GM12872 (cell line): ENCODE measurements around the gene SYT12.

Source experiments
- CTCF ChIP-seq: IDR thresholded peaks from 3 replicates; pipeline ENCODE4 v1.5.1; 2011; ENCODE audit warnings: low read depth, mild to moderate bottlenecking, low read length, moderate library complexity; ENCODE audit not compliant: insufficient read depth

The SYT12 gene

DNA sequence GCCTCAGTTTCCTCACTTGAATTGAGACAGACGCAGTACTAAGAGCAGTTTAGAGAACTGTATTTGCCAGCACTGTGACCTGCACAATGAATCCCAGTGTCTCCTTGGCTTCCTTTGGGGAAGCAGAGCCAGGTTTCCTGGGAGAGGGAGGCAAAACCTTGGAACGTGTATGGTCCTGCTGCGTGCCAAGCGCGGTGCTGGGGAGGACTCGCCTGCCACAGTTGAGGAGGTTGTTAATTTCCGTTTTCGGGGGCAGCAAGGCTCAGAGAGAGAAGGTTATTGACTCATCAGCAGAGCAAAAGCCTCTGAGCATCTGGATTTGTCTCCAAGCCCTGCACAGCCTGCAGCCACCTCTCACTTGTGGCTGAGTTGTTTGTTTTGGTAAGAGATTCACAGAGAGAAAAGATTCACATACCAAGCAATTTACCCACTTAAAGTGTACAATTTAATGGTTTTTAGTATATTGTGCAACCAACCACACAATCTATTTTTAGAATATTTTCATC is 10.8 kb downstream of the SYT12 start:
- no peak for TF ChIP-seq CTCF

DNA sequence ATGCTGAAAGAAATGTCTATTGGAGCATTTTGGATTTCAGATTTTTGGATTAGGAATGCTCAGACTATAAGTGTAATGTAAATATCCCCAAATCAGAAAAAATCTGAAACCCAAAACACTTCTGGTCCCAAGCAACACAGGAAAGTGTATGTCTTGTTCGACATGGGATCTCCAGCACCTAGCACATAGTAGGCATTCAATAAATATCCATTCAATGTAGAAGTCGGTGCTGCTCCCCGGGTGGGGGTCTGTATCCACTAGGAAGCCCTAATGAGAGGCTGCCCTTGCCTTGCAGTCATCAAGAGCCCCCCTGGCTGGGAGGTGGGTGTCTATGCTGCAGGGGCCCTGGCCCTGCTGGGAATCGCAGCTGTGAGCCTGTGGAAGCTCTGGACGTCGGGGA is 11.4 kb downstream of the SYT12 start:
- TF ChIP-seq CTCF = no peak

DNA sequence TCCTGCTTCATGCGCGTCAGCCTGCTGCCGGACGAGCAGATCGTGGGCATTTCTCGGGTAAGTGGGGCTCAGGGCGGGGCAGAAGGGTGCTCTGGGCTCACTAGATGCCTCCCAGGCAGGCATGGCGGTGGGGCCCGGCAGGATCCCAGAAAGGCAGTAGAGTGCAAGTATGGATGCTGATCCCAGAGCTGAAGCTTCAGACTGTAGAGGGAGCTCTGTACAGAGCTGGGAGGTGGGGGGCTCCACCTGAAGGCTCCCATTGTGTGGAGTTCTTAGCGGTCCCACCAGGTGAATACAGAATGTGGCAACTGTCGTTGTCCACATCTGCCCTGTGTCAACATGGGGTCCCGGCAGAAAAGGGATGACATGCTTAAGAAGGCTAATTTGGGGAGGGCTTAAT is 17.2 kb downstream of the SYT12 start:
- TF ChIP-seq CTCF = no peak

DNA sequence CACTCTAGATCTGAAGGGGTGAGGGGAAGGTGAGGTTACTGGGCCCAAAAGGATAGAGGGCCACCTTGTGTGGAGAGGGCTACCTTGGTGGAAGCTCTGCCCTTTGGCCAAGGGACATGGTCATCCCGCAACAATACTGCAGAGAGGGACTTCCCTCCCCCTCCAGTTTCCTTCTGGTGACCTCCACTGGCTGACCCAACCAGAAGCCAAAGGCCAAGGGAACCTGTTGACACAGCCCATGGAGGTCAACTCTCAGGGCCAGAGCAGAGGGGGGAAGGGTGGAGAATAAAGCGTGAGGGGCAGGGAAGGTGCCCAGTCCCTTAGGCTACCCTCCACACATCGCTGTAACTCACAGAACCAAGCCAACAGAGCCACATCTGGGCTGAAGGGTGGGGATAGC is 18.7 kb downstream of the SYT12 start:
- TF ChIP-seq CTCF = no peak

DNA sequence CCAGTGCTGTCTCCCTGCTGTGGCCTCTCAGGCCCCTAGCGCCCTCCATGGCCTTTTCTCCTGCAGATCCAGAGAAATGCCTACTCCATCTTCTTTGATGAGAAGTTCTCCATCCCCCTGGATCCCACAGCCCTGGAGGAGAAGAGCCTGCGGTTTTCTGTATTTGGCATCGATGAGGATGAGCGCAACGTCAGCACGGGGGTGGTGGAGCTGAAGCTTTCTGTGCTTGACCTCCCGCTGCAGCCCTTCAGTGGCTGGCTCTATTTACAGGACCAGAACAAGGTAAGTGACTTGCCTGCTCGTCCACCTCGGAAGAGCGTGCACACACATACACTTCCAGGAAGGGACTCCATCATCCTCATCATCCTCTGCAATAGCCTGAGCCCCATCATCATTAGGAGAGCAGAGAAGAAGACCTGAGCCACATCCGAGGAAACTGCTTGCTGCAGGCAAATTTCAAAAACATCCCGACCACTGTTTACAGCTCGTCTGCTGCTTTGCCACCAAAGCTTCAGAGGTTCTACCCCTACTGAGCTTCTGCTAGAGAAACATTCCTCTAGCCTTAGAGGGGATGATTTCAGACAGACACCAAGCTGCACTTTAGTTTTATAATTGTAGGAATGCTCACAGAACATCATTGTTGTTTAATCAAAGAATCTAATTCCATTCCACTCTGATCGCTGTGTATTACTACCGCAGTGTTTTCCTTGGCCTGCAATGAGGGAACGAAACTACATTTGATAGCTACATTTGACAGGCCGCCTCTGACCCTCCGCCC is 20.8 kb downstream of the SYT12 start:
- TF ChIP-seq CTCF = no peak

DNA sequence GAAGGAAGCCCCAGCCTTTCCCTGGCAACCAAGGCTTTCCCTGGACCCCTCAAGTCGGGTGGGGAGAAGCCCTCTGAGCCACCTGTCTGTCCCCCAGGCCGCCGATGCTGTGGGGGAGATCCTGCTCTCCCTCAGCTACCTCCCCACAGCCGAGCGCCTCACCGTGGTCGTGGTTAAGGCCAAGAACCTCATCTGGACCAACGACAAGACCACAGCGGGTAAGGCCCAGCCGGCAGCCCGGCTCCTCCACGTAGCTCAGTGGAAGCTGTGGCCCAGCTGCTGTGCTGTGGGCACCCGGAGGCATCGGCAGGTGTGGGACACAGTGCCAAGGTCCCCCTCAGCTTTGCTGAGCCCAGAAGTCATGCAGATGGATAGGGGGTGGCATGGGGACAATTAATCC is 21.6 kb downstream of the SYT12 start:
- TF ChIP-seq CTCF = peak; percentile 30; the same call in 1 of the 3 replicates

GRCh38 chr11:67045314-67045713 is 22.4 kb downstream of the SYT12 start:
- TF ChIP-seq CTCF = no peak
